Measurements from ENCODE around the gene THBS4.

DNA sequence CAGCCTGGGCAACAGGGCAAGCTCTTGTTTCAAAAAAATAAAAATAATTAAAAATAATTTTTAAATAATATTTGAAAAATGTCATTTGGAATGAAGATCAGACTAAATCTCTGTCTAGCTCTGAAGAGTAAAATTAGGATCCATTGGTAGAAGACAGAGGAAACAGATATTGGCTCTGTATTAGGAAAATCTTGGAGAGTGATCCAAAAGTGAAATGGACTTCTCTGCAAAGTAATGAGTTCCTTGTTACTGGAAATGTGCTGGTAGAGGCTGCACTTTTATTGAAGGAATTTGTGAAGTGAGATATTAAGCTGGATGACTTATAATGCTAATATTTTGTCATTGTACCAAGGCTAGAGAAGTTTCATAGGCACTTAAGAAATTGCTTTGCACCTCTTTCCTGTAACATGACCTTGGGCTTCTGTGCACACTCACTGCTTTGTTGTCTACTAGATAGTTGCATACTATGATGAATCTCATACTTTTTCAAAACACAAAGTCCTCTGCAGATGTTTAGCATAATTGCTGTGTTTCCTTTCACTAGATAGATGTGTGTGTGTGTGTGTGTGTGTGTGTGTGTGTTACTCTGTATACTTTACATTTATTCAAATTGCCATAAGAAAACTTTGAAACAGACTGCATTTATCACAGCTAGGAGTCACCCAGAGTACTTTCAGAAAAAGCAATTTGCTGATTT lies 13.1 kb downstream of the THBS4 start:
- TF ChIP-seq POLR2AphosphoS5 (IDR thresholded peaks at IDR 0.05; ENCODE audit: low read depth, low read length) (no peak), GATA2 (CRISPR knock-in tag; IDR thresholded peaks at IDR 0.05) (no peak), CHD2 (IDR thresholded peaks at IDR 0.05; ENCODE audit: low read length, partially characterized antibody) (no peak), GABPA (IDR thresholded peaks at IDR 0.05; ENCODE audit: low read depth) (no peak), TEAD4 (IDR thresholded peaks at IDR 0.05; ENCODE audit: borderline replicate concordance, insufficient read depth) (no peak)

All from SK-N-SH (cell line).